Cardiac muscle cell (in vitro differentiated cells and primary cell): ENCODE measurements around the gene ANO1. TPM values are rescaled to one million over a fixed set of nuclear protein-coding genes. Genes with fewer than 3 reads are reported as not detected.

Source experiments
- DNase-seq, 2 donors: peaks; one replicate each; pipeline versions ENCODE4 v3.0.0 to v3.0.0-alpha.2; 2010 to 2017; ENCODE audit warnings: low read depth in 1 of 2, low spot score in 1 of 2
- H3K27ac ChIP-seq: fragments of 200-600 bp; sonication (generic); 2 replicates; pipeline ENCODE4 v1.5.1; 2016
- H3K27me3 ChIP-seq: fragments of 200-600 bp; sonication (generic); 2 replicates; pipeline ENCODE4 v1.6.0; 2016; ENCODE audit warnings: control low read depth
- H3K36me3 ChIP-seq: fragments of 200-600 bp; sonication (generic); 2 replicates; pipeline ENCODE4 v1.5.1; 2016; ENCODE audit warnings: control low read depth
- H3K4me1 ChIP-seq: fragments of 200-600 bp; sonication (generic); 2 replicates; pipeline ENCODE4 v1.8.1; 2017; ENCODE audit warnings: low read depth, mild to moderate bottlenecking, mixed run types
- H3K4me3 ChIP-seq: fragments of 200-600 bp; sonication (generic); 2 replicates; pipeline ENCODE4 v1.5.1; 2016; ENCODE audit warnings: mild to moderate bottlenecking
- H3K9me3 ChIP-seq: fragments of 200-600 bp; sonication (generic); 2 replicates; pipeline ENCODE4 v1.5.1; 2017; ENCODE audit warnings: low read depth, mild to moderate bottlenecking, control low read depth
- CTCF ChIP-seq: IDR thresholded peaks from 2 replicates; pipeline ENCODE4 v1.5.1; 2012; ENCODE audit warnings: low read depth, mild to moderate bottlenecking, low read length
- polyA plus RNA-seq: library from polyadenylated mRNA; unstranded; fragments of >200 nt; fragmentation: Nextera tagmentation; extraction: Ambion mirVana; gene quantifications from 2 replicates; pipeline ENCODE4 v1.2.1, GENCODE V29; 2016
- total RNA-seq: library from RNA; depleted of rRNA; stranded (reverse); fragments of >200 nt; gene quantifications from 2 replicates; pipeline ENCODE4 v1.2.3, GENCODE V29; 2016

Gene ANO1
- total and polyA plus RNA-seq, 2 experiments from 2014 or later = 0.09 to 0.86 TPM

- Histone ChIP-seq H3K27me3 (peaks cover 3% of the 10 kb centered on the region), H3K4me3 (no peak overlapping the region), H3K36me3 (no peaks in the 10 kb centered on the region), H3K9me3 (no peaks in the 10 kb centered on the region), H3K27ac (no peak overlapping the region), H3K4me1 (no peaks in the 10 kb centered on the region)
- TF ChIP-seq CTCF = no peak
- no peak for DNase-seq
Observed at GRCh38 chr11:70036971-70037882, 40.9 kb upstream of the ANO1 start.

- Histone ChIP-seq H3K9me3 (no peaks in the 10 kb centered on the region), H3K36me3 (no peaks in the 10 kb centered on the region), H3K27ac (no peak overlapping the region), H3K4me1 (no peaks in the 10 kb centered on the region), H3K4me3 (no peak overlapping the region), H3K27me3 (peaks cover 3% of the 10 kb centered on the region)
- no peak for DNase-seq
- no peak for TF ChIP-seq CTCF
Observed at GRCh38 chr11:70038034-70038834, 39.9 kb upstream of the ANO1 start.

GRCh38 chr11:70040452-70040851 lies 37.7 kb upstream of the ANO1 start:
- Histone ChIP-seq H3K36me3 (no peaks in the 10 kb centered on the region), H3K27ac (no peak overlapping the region), H3K27me3 (no peaks in the 10 kb centered on the region), H3K4me3 (no peak overlapping the region), H3K9me3 (no peaks in the 10 kb centered on the region), H3K4me1 (no peaks in the 10 kb centered on the region)
- no peak for TF ChIP-seq CTCF
- DNase-seq = no peak

GRCh38 chr11:70040869-70041501 lies 37.1 kb upstream of the ANO1 start:
- Histone ChIP-seq H3K9me3 (no peaks in the 10 kb centered on the region), H3K27me3 (no peaks in the 10 kb centered on the region), H3K36me3 (no peaks in the 10 kb centered on the region), H3K27ac (no peak overlapping the region), H3K4me3 (no peak overlapping the region), H3K4me1 (no peaks in the 10 kb centered on the region)
- TF ChIP-seq CTCF = no peak
- DNase-seq = no peak

GRCh38 chr11:70043482-70043881 lies 34.6 kb upstream of the ANO1 start:
- Histone ChIP-seq H3K9me3 (no peaks in the 10 kb centered on the region), H3K4me3 (no peak overlapping the region), H3K36me3 (no peaks in the 10 kb centered on the region), H3K27ac (no peak overlapping the region), H3K27me3 (no peaks in the 10 kb centered on the region), H3K4me1 (no peaks in the 10 kb centered on the region)
- no peak for DNase-seq
- no peak for TF ChIP-seq CTCF
